ENCODE measurements around the gene REEP1. TPM values are rescaled to one million over a fixed set of nuclear protein-coding genes. Genes with fewer than 3 reads are reported as not detected.

Gene REEP1
- total and polyA plus RNA-seq, 2 of the 8 experiments (the other 6 are each of a cell fraction or from before 2014, with no cell fraction given) = 0.74 to 1.5 TPM

- H3K4me2 ChIP-seq (ENCODE audit: insufficient read depth in 1 of 2, low read depth in 2 of 2, low read length in 2 of 2) = no peak overlapping the region
- no peaks in the 10 kb centered on the region; a peak in 1 of 4 replicates for H3K9me3 ChIP-seq (ENCODE audit: insufficient read depth in 2 of 2, low read depth in 1 of 2, low read length in 1 of 2)
- WGBS, 2 experiments (ENCODE audit: extremely low coverage in 1 of 2, insufficient coverage in 1 of 2, insufficient read length in 1 of 2, insufficient replicate concordance in 2 of 2, low coverage in 1 of 2, low lambda C conversion rate in 2 of 2, missing lambda C conversion rate in 1 of 2) = 96% methylated on average over 8 of the region's 8 CpGs; no CpG with 5 or more reads in 1 of the 2 experiments
- TF ChIP-seq SAP30 (IDR thresholded peaks at IDR 0.05; ENCODE audit: insufficient read depth, insufficient replicate concordance, low read length) = no peak
- H3K18ac ChIP-seq (ENCODE audit: extremely low read depth, low read length) = no peak overlapping the region
- H2AK5ac ChIP-seq (ENCODE audit: low read depth, low read length) = no peak overlapping the region
- no peak overlapping the region for H3K9ac ChIP-seq (replicated peaks in 1 of 4; ENCODE audit: extremely low read depth in 1 of 4, low read depth in 3 of 4, low read length in 3 of 4)
- H2BK15ac ChIP-seq (ENCODE audit: low read length) = no peak overlapping the region
- H4K5ac ChIP-seq (ENCODE audit: insufficient read length, low read depth, low read length) = no peak overlapping the region
- H3K23ac ChIP-seq (ENCODE audit: insufficient read length) = no peak overlapping the region
- no peak overlapping the region for H2BK20ac ChIP-seq (ENCODE audit: low read length)
- CTCF ChIA-PET (ENCODE audit: partially characterized antibody) = interaction anchor here (1.0 to 7.1 kb wide), 4 partner anchors 10 to 77 kb away, joined by 4 to 62 read pairs (median 5); no protein-coding TSS in a partner anchor
- no peak for FAIRE-seq
- H3K4ac ChIP-seq (replicated peaks; ENCODE audit: insufficient read length, low read depth, low read length) = no peak overlapping the region
- H3K36me3 ChIP-seq (ENCODE audit: control insufficient read depth in 2 of 4, insufficient read depth in 4 of 4, low read length in 3 of 4) = no peaks in the 10 kb centered on the region
- DNase-seq (ENCODE audit: low read depth in 1 of 2, low spot score in 2 of 2) = no peak
- H4K91ac ChIP-seq (replicated peaks; ENCODE audit: insufficient read length, low read length) = no peak overlapping the region
- H4K8ac ChIP-seq (ENCODE audit: extremely low read depth, insufficient read depth, low read length) = no peak overlapping the region
- no peaks in the 10 kb centered on the region for H4K20me1 ChIP-seq (replicated peaks in 1 of 2; ENCODE audit: control insufficient read depth in 1 of 2, insufficient read depth in 2 of 2, low read length in 2 of 2)
- no peak overlapping the region for H2BK120ac ChIP-seq (replicated peaks; ENCODE audit: low read depth, low read length)
- H3K27ac ChIP-seq (ENCODE audit: low read depth, low read length) = no peak overlapping the region
- H3K79me2 ChIP-seq (ENCODE audit: control insufficient read depth in 1 of 2, insufficient read depth in 2 of 2, low read length in 2 of 2) = no peaks in the 10 kb centered on the region
- no peak overlapping the region for H2AFZ ChIP-seq (ENCODE audit: low read length)
- H3K4me1 ChIP-seq (replicated peaks in 1 of 4; ENCODE audit: control insufficient read depth in 3 of 4, insufficient read depth in 4 of 4, low read length in 3 of 4) = no peaks in the 10 kb centered on the region
- no peaks in the 10 kb centered on the region for H3K23me2 ChIP-seq (ENCODE audit: low read depth, low read length)
- no peaks in the 10 kb centered on the region for H3K79me1 ChIP-seq (ENCODE audit: low read depth, low read length)
- POLR2A ChIA-PET (ENCODE audit: partially characterized antibody) = no interaction called here
- H3K27me3 ChIP-seq (replicated peaks in 1 of 4; ENCODE audit: control insufficient read depth in 3 of 4, extremely low read depth in 1 of 4, insufficient read depth in 3 of 4, low read length in 3 of 4) = no peaks in the 10 kb centered on the region
- H2BK5ac ChIP-seq (ENCODE audit: low read depth, low read length) = no peak overlapping the region
- no peak overlapping the region for H3K14ac ChIP-seq (ENCODE audit: insufficient read length)
- no peak overlapping the region for H3K56ac ChIP-seq (replicated peaks; ENCODE audit: insufficient read length, low read depth, low read length)
- H2BK12ac ChIP-seq (ENCODE audit: low read depth, low read length) = no peak overlapping the region
- no peak overlapping the region for H3K4me3 ChIP-seq (ENCODE audit: extremely low read depth in 1 of 4, insufficient read depth in 2 of 4, low read depth in 3 of 4, low read length in 4 of 4)
Measured at GRCh38 chr2:86295066-86295465, 42.4 kb downstream of the REEP1 start.

Data from H1 (cell line).